HG02763 (cell line): ENCODE data around the gene PPARG.

ENCODE experiments used
- ATAC-seq: cut with Tn5 transposase; IDR thresholded peaks from one replicate; pipeline ENCODE4 v1.9.1; 2021; ENCODE audit warnings: mild to moderate bottlenecking, moderate library complexity; ENCODE audit not compliant: unreplicated experiment

PPARG gene

GRCh38 chr3:12408984-12409683 lies 120.3 kb downstream of the PPARG start:
- no peak for ATAC-seq

GRCh38 chr3:12409684-12410596 lies 121.1 kb downstream of the PPARG start:
- ATAC-seq: no peak

- no peak for ATAC-seq
Measured at GRCh38 chr3:12413721-12414255, 124.9 kb downstream of the PPARG start.

- ATAC-seq: no peak
Measured at GRCh38 chr3:12415014-12415680, 126.3 kb downstream of the PPARG start.

- no peak for ATAC-seq
Measured at GRCh38 chr3:12416731-12417130, 127.9 kb downstream of the PPARG start.

GRCh38 chr3:12420393-12420792 lies 131.5 kb downstream of the PPARG start:
- ATAC-seq: no peak

- no peak for ATAC-seq
Measured at GRCh38 chr3:12421132-12421531, 132.3 kb downstream of the PPARG start.

- no peak for ATAC-seq
Measured at GRCh38 chr3:12423131-12423530, 134.3 kb downstream of the PPARG start.

- no peak for ATAC-seq
Measured at GRCh38 chr3:12423918-12424630, 135.2 kb downstream of the PPARG start.

GRCh38 chr3:12424635-12425319 lies 135.9 kb downstream of the PPARG start:
- ATAC-seq: no peak

- ATAC-seq: no peak
Measured at GRCh38 chr3:12425850-12426579, 137.1 kb downstream of the PPARG start.

- no peak for ATAC-seq
Measured at GRCh38 chr3:12427551-12427950, 138.7 kb downstream of the PPARG start.

GRCh38 chr3:12428126-12428525 lies 139.3 kb downstream of the PPARG start:
- no peak for ATAC-seq

- ATAC-seq: no peak
Measured at GRCh38 chr3:12430086-12430485, 141.2 kb downstream of the PPARG start.

GRCh38 chr3:12433823-12434222 lies 145.0 kb downstream of the PPARG start:
- ATAC-seq: no peak

GRCh38 chr3:12436514-12437220 lies 147.8 kb downstream of the PPARG start:
- ATAC-seq: no peak

GRCh38 chr3:12437221-12437605 lies 148.3 kb downstream of the PPARG start:
- ATAC-seq: no peak

- no peak for ATAC-seq
Measured at GRCh38 chr3:12437861-12438260, 149.0 kb downstream of the PPARG start.

GRCh38 chr3:12438318-12438717 lies 149.4 kb downstream of the PPARG start:
- no peak for ATAC-seq
